NCI-H1105 treated with DMSO at 0.1 percent for 48 hours (cell line): ENCODE measurements around the gene SMC3.

Source experiments
- DNase-seq: peaks from one replicate; lab custom pipeline; 2025; lab: John Stamatoyannopoulos, UW

SMC3 gene

GRCh38 chr10:110647136-110647430, 79.6 kb downstream of the SMC3 start:
- no peak for DNase-seq

GRCh38 chr10:110648692-110649346, 81.3 kb downstream of the SMC3 start:
- DNase-seq: no peak

DNA sequence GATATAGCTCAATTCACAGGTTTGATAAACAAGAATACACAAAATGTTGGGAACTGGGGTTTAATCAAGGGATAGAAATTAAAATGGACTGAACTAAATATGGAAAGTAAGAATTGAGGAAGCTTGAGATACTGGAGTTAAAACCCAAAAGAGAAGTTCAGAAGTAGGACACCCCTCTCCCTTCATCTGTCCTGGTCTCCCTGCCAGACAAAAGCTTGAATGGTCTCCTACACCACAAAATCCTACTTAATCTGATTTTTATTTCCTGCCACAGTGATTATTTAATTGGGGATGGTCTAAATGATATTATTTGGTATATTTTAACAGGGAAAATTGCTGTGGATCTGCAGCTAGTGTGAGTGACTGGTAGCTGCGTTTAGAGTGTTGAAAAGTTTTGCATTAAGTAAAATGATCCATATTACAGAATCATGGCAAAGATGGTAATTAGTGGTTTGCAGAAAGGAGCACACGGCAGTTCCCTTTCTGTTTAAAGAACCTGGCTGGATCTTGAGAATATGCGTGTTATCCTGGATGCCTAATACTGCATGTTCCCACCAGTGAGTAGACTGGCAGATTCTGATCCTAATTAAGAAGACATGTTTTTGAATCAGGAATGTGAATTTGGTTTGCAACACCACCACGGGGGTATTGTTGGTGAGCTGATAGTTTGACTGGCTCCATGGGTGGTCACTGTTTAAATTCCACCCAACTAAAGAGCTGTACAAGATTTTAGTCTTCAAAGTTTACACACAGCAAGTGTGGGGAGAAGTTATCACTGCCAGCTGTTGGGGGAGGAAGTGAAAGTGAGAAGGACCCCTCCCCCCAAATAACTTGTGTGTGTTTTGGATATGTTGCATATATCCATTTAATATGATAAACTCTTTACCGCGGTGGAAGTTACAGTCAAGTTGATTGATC, 82.1 kb downstream of the SMC3 start:
- DNase-seq: no peak

DNA sequence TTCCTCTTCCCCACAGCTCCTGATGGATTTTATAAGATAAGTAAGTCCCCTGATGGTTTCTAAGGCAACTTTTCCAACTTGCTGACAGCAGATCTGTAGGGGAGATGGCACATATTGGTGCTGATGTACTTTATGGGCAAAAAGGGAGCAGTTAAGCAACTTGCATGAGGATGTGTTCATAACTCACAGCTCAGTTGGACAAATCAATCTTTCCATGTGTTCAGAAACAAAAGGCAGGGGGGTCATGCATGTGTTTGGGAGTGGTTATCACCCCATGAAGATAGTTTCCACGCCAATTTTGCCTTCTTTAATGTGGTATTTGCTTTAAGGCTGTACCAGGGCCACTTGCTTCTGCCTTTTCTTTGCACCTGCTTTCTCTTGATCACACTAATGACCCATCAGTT, 82.8 kb downstream of the SMC3 start:
- DNase-seq: no peak

DNA sequence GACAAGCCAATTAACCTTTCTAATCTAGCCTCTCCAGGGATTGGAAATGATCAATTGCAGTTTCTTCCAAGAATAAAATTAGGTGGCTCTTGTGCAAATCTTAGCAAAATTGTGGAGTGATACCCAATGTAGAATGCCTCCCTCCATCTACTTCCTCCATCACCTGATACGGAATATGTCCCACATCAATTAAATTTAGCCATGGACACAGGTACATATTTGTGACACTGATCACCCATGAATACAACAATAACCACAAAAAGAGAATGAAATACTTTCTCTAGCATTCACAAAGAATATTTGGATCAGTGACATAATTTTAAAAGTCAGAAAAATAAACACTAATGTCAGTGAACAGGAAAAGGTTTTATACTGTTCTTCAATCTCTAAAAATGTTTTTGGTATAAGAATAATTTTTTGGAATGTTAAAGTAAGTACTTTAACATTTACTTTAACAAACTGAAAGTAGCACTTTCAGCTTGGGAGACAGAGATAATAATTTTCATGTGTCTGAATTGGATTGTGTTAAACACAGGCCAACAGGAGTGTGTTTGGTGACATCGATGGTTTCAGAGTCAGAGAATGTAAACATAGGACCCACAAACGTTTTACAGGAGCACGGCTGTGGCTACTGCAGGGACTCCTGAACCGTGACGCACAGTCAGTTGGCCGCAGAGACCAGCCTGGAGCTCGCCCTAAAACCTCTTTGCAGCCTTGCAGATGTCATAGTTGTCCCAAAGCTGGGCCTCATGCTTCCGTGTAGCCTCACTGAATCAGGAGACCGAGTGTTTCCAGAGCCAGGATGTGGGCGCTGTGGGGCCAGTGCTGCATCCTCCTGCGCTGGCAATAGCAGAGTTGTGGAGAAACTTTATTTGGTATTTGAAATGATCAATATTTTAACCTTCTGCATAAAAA, 83.8 kb downstream of the SMC3 start:
- no peak for DNase-seq

- no peak for DNase-seq
Measured at GRCh38 chr10:110652475-110653118, 85.1 kb downstream of the SMC3 start.
